ENCODE measurements around the gene GDF10. TPM values are rescaled to one million over a fixed set of nuclear protein-coding genes. Genes with fewer than 3 reads are reported as not detected.

GDF10 gene
- total and polyA plus RNA-seq, 2 of the 13 experiments (the other 11 are each of a cell fraction or from before 2014, with no cell fraction given) = 0.03 TPM; not detected in 1

DNA sequence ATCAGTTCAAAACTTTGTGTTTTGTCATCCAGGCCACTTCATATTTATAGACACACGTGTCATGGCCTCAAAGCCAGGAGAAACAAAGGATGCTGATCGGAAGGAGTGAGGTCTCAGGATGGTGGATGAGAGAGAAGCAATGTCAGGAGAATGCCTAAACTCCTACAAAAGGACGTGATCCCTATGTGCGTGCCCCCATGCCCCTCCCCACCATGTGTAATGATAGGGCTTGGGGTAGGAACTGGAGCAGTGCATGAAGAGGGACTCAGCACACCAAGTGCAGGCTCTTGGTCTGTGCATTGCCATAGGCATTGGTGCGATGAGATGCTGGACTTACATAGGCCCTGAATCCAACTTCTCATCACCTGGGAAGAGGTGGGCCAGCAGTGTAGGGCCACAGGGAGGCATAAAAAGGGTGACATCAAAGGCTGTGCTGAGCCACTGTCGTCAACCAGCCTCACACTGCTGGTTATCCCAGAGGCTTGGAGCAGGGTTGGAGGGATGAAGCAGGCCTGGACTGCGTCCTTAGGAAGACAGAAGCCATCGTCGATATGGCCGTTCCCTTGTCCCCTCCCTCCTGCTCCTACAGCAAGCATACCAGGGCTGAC, 46.9 kb upstream of the GDF10 start (continued):
- TF ChIP-seq, protein P1, sequence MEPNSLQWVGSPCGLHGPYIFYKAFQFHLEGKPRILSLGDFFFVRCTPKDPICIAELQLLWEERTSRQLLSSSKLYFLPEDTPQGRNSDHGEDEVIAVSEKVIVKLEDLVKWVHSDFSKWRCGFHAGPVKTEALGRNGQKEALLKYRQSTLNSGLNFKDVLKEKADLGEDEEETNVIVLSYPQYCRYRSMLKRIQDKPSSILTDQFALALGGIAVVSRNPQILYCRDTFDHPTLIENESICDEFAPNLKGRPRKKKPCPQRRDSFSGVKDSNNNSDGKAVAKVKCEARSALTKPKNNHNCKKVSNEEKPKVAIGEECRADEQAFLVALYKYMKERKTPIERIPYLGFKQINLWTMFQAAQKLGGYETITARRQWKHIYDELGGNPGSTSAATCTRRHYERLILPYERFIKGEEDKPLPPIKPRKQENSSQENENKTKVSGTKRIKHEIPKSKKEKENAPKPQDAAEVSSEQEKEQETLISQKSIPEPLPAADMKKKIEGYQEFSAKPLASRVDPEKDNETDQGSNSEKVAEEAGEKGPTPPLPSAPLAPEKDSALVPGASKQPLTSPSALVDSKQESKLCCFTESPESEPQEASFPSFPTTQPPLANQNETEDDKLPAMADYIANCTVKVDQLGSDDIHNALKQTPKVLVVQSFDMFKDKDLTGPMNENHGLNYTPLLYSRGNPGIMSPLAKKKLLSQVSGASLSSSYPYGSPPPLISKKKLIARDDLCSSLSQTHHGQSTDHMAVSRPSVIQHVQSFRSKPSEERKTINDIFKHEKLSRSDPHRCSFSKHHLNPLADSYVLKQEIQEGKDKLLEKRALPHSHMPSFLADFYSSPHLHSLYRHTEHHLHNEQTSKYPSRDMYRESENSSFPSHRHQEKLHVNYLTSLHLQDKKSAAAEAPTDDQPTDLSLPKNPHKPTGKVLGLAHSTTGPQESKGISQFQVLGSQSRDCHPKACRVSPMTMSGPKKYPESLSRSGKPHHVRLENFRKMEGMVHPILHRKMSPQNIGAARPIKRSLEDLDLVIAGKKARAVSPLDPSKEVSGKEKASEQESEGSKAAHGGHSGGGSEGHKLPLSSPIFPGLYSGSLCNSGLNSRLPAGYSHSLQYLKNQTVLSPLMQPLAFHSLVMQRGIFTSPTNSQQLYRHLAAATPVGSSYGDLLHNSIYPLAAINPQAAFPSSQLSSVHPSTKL (CRISPR knock-in tag; IDR thresholded peaks at IDR 0.05) = no peak
- no peak for TF ChIP-seq ZNF660 (CRISPR knock-in tag; IDR thresholded peaks at IDR 0.05; ENCODE audit: borderline replicate concordance, low read depth)
- TF ChIP-seq ZNF432 (CRISPR knock-in tag; IDR thresholded peaks at IDR 0.05; ENCODE audit: borderline replicate concordance) = no peak
- no peak for TF ChIP-seq ZNF124 (CRISPR knock-in tag; IDR thresholded peaks at IDR 0.05)
- TF ChIP-seq, protein P2, sequence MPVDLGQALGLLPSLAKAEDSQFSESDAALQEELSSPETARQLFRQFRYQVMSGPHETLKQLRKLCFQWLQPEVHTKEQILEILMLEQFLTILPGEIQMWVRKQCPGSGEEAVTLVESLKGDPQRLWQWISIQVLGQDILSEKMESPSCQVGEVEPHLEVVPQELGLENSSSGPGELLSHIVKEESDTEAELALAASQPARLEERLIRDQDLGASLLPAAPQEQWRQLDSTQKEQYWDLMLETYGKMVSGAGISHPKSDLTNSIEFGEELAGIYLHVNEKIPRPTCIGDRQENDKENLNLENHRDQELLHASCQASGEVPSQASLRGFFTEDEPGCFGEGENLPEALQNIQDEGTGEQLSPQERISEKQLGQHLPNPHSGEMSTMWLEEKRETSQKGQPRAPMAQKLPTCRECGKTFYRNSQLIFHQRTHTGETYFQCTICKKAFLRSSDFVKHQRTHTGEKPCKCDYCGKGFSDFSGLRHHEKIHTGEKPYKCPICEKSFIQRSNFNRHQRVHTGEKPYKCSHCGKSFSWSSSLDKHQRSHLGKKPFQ (CRISPR knock-in tag; IDR thresholded peaks at IDR 0.05; ENCODE audit: insufficient replicate concordance) = no peak
- TF ChIP-seq, protein P3, sequence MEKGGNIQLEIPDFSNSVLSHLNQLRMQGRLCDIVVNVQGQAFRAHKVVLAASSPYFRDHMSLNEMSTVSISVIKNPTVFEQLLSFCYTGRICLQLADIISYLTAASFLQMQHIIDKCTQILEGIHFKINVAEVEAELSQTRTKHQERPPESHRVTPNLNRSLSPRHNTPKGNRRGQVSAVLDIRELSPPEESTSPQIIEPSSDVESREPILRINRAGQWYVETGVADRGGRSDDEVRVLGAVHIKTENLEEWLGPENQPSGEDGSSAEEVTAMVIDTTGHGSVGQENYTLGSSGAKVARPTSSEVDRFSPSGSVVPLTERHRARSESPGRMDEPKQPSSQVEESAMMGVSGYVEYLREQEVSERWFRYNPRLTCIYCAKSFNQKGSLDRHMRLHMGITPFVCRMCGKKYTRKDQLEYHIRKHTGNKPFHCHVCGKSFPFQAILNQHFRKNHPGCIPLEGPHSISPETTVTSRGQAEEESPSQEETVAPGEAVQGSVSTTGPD (CRISPR knock-in tag; IDR thresholded peaks at IDR 0.05) = no peak
- TF ChIP-seq, protein P4, sequence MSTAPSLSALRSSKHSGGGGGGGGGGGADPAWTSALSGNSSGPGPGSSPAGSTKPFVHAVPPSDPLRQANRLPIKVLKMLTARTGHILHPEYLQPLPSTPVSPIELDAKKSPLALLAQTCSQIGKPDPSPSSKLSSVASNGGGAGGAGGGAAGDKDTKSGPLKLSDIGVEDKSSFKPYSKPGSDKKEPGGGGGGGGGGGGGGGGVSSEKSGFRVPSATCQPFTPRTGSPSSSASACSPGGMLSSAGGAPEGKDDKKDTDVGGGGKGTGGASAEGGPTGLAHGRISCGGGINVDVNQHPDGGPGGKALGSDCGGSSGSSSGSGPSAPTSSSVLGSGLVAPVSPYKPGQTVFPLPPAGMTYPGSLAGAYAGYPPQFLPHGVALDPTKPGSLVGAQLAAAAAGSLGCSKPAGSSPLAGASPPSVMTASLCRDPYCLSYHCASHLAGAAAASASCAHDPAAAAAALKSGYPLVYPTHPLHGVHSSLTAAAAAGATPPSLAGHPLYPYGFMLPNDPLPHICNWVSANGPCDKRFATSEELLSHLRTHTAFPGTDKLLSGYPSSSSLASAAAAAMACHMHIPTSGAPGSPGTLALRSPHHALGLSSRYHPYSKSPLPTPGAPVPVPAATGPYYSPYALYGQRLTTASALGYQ (CRISPR knock-in tag; IDR thresholded peaks at IDR 0.05) = no peak
- no peak for TF ChIP-seq MIER3 (CRISPR knock-in tag; IDR thresholded peaks at IDR 0.05; ENCODE audit: borderline replicate concordance)

All from HepG2 (cell line).